Measurements from ENCODE around the gene WDFY3. TPM values are rescaled to one million over a fixed set of nuclear protein-coding genes. Genes with fewer than 3 reads are reported as not detected.

WDFY3 gene
- total and polyA plus RNA-seq, 2 of the 4 experiments (the other 2 are of a cell fraction): 12.5 to 58.1 TPM

- no peaks in the 10 kb centered on the region for H3K27me3 ChIP-seq (ENCODE audit: control insufficient read depth, insufficient read depth, low read length)
- dilution Hi-C loops (cut with HindIII; ENCODE audit: low sequenced_read_pairs, unreplicated experiment) (no loop called here), intact Hi-C loops (cut with micrococcal nuclease) (loop anchor here (1.0 kb wide), 1 partner anchor 20 kb away; no protein-coding TSS in a partner anchor), in situ Hi-C loops (cut with MboI; ENCODE audit: low sequenced_read_pairs) (no loop called here)
- H4K91ac ChIP-seq (ENCODE audit: insufficient read depth, low read depth, low read length): no peak overlapping the region
- H4K5ac ChIP-seq (ENCODE audit: low read depth, low read length): no peak overlapping the region
- no peak overlapping the region for H2BK5ac ChIP-seq (ENCODE audit: low read depth, low read length, poor library complexity, severe bottlenecking)
- H4K8ac ChIP-seq (ENCODE audit: low read depth in 2 of 2, low read length in 2 of 2): no peak overlapping the region
- no peak overlapping the region for H2BK15ac ChIP-seq (ENCODE audit: low read depth, low read length)
- ChIA-PET POLR2A (ENCODE audit: unreplicated experiment) (no interaction called here), CTCF (no interaction called here)
- TF ChIP-seq RAD21 (IDR thresholded peaks at IDR 0.05; ENCODE audit: low read length) (no peak), MXI1 (IDR thresholded peaks at IDR 0.05; ENCODE audit: borderline replicate concordance, low read depth, low read length) (no peak), BHLHE40 (IDR thresholded peaks at IDR 0.05; ENCODE audit: low read depth, low read length) (no peak), NFE2L2 (IDR thresholded peaks at IDR 0.05; ENCODE audit: low read depth, low read length) (no peak), CEBPB (IDR thresholded peaks at IDR 0.05; ENCODE audit: low read depth, low read length) (no peak), FOS (IDR thresholded peaks at IDR 0.05; ENCODE audit: low read depth, low read length) (no peak), MAZ (IDR thresholded peaks at IDR 0.05; ENCODE audit: borderline replicate concordance, low read depth, low read length) (no peak), CHD1 (IDR thresholded peaks at IDR 0.05; ENCODE audit: low read depth, low read length) (no peak), USF2 (IDR thresholded peaks at IDR 0.05; ENCODE audit: low read depth, low read length) (no peak), ELK1 (IDR thresholded peaks at IDR 0.05; ENCODE audit: borderline replicate concordance, low read depth, low read length) (no peak), RCOR1 (IDR thresholded peaks at IDR 0.05; ENCODE audit: insufficient replicate concordance, low read length) (no peak), SMC3 (IDR thresholded peaks at IDR 0.05; ENCODE audit: low read depth, low read length) (no peak)
- peaks cover 14 to 35% of the 10 kb centered on the region in 2 experiments for H3K79me1 ChIP-seq (ENCODE audit: low read depth in 1 of 2, low read length in 2 of 2)
- peaks cover 3% of the 10 kb centered on the region for H4K20me1 ChIP-seq (ENCODE audit: insufficient read depth, low read length)
- H3K36me3 ChIP-seq (ENCODE audit: control insufficient read depth, insufficient read depth, low read length): peaks cover 8% of the 10 kb centered on the region
- no peak overlapping the region for H2BK120ac ChIP-seq (ENCODE audit: low read depth, low read length)
- no peak overlapping the region for H3K18ac ChIP-seq (ENCODE audit: low read depth, low read length)
- BruUV-seq (replicated peaks): no TSS peak
- H3K9me1 ChIP-seq (ENCODE audit: insufficient read depth, low read length): peaks cover 5% of the 10 kb centered on the region; the same call in 1 of the 2 replicates
- no CpG with 5 or more reads among the region's 2 CpGs for WGBS, 2 experiments (ENCODE audit: extremely low coverage in 2 of 2, insufficient read length in 1 of 2)
- H2AK9ac ChIP-seq (replicated peaks; ENCODE audit: low read depth, low read length, poor library complexity): no peak overlapping the region
- H2BK20ac ChIP-seq (ENCODE audit: low read depth, low read length): no peak overlapping the region
- H3K4me3 ChIP-seq (ENCODE audit: insufficient read depth, low read depth, low read length): no peak overlapping the region
- no peaks in the 10 kb centered on the region for H3K4me1 ChIP-seq (ENCODE audit: control insufficient read depth, insufficient read depth, low read length)
- H3K23ac ChIP-seq (ENCODE audit: low read depth, low read length): no peak overlapping the region
- H2AK5ac ChIP-seq (ENCODE audit: low read depth, low read length): no peak overlapping the region
- no peak overlapping the region for H3K9ac ChIP-seq (ENCODE audit: low read depth, low read length)
- no peak; the same call in 1 of the 2 replicates for ATAC-seq (ENCODE audit: low read depth)
- H3K4me2 ChIP-seq (ENCODE audit: low read depth, low read length): no peak overlapping the region
- H3K14ac ChIP-seq (replicated peaks; ENCODE audit: low read depth, low read length): no peak overlapping the region
- no peak overlapping the region for H3K27ac ChIP-seq (ENCODE audit: insufficient read depth, low read length)
- H2AFZ ChIP-seq (replicated peaks; ENCODE audit: low read length, poor library complexity): no peak overlapping the region
- no peaks in the 10 kb centered on the region for H3K9me3 ChIP-seq (ENCODE audit: control insufficient read depth, insufficient read depth, low read length)
- no peak overlapping the region for H3K4ac ChIP-seq (ENCODE audit: low read depth, low read length)
- H3K56ac ChIP-seq (ENCODE audit: extremely low read depth, insufficient read depth, low read length): no peak overlapping the region
- DNase-seq: no peak
Measured at GRCh38 chr4:84855774-84856173, 110.7 kb downstream of the WDFY3 start.
